B cell (primary cell): ENCODE measurements around the gene PLA2G3. TPM values are rescaled to one million over a fixed set of nuclear protein-coding genes. Genes with fewer than 3 reads are reported as not detected.

Experiments used
- ATAC-seq: fragments of 200-7000 bp; cut with Tn5 transposase; one replicate; pipeline ENCODE4 v1.10.0; 2021; ENCODE audit warnings: low read depth, mild to moderate bottlenecking, moderate number of reproducible peaks, moderate library complexity
- CTCF ChIA-PET: fragments of 350-600 bp; sonication (Branson Sonifier 250); formaldehyde crosslinking; loops from one replicate; lab custom pipeline; 2021; ENCODE audit warnings: antibody characterized with exemption, inconsistent platforms; lab: Charles Lee
- POLR2A ChIA-PET: fragments of 350-600 bp; sonication (Branson Sonifier 250); formaldehyde crosslinking; loops from one replicate; lab custom pipeline; 2021; ENCODE audit warnings: antibody characterized with exemption; lab: Charles Lee
- DNase-seq: peaks from one replicate; pipeline ENCODE4 v3.0.0; 2013
- H2AFZ ChIP-seq: 2 replicates; pipeline ENCODE4 v1.6.1; 2012; ENCODE audit warnings: mild to moderate bottlenecking, low read depth, low read length; ENCODE audit not compliant: insufficient read depth, poor library complexity, severe bottlenecking
- H3K27ac ChIP-seq, 2 donors: 1 replicate in 1 of 2; 2 replicates in 1 of 2; pipeline ENCODE4 v1.5.1; 2012 to 2013; ENCODE audit warnings: low read length in 2 of 2, mild to moderate bottlenecking in 2 of 2, moderate library complexity in 1 of 2
- H3K27me3 ChIP-seq, 4 experiments: fragments of 200-600 bp in 1 of 4; sonication (generic) in 1 of 4; replicated peaks in 1 of 4; 1 replicate in 2 of 4; 2 replicates in 2 of 4; pipeline versions ENCODE4 v1.6.1 to v1.7.0; 2013 to 2016; ENCODE audit warnings: low read length in 3 of 4, mild to moderate bottlenecking in 2 of 4, mixed read lengths in 1 of 4, moderate library complexity in 1 of 4; ENCODE audit not compliant: insufficient read depth in 4 of 4, control insufficient read depth in 3 of 4; ENCODE audit errors: control extremely low read depth in 1 of 4
- H3K36me3 ChIP-seq, 2 experiments: replicated peaks in 1 of 2; 1 replicate in 1 of 2; 2 replicates in 1 of 2; pipeline versions ENCODE4 v1.6.1 to v1.7.1; 2013; ENCODE audit warnings: low read length in 1 of 2; ENCODE audit not compliant: insufficient read depth in 2 of 2, control insufficient read depth in 1 of 2; ENCODE audit errors: control extremely low read depth in 1 of 2, extremely low read depth in 1 of 2
- H3K4me1 ChIP-seq, 2 donors: fragments of 200-600 bp in 1 of 2; sonication (generic) in 1 of 2; 1 replicate in 1 of 2; 2 replicates in 1 of 2; pipeline versions ENCODE4 v1.5.1 to v1.6.1; 2013 to 2017; ENCODE audit warnings: low read length in 2 of 2; ENCODE audit not compliant: control insufficient read depth in 2 of 2, insufficient read depth in 2 of 2
- H3K4me2 ChIP-seq: replicated peaks from 2 replicates; pipeline ENCODE3; 2012; ENCODE audit warnings: mild to moderate bottlenecking, low read depth, low read length; ENCODE audit not compliant: poor library complexity, severe bottlenecking
- H3K4me3 ChIP-seq, 5 experiments: fragments of 200-600 bp in 1 of 5; sonication (generic) in 1 of 5; 1 replicate in 3 of 5; 2 replicates in 2 of 5; pipeline versions ENCODE4 v1.5.1 to v1.7.0; 2011 to 2016; ENCODE audit warnings: low read length in 4 of 5, mild to moderate bottlenecking in 4 of 5, low read depth in 2 of 5, control low read depth in 1 of 5, moderate library complexity in 1 of 5; ENCODE audit not compliant: insufficient read depth in 1 of 5; ENCODE audit errors: control extremely low read depth in 1 of 5, extremely low read depth in 1 of 5
- H3K79me2 ChIP-seq: fragments of 200-600 bp; sonication (generic); one replicate; pipeline ENCODE4 v1.6.0; 2016; ENCODE audit warnings: low read length; ENCODE audit not compliant: control insufficient read depth, insufficient read depth
- H3K9ac ChIP-seq: fragments of 200-600 bp; sonication (generic); 2 replicates; pipeline ENCODE4 v1.6.1; 2017; ENCODE audit warnings: mild to moderate bottlenecking, low read length, moderate library complexity
- H3K9me3 ChIP-seq, 3 donors: one replicate each; pipeline versions ENCODE4 v1.6.1 to v1.7.1; 2013; ENCODE audit warnings: low read length in 2 of 3; ENCODE audit not compliant: control insufficient read depth in 2 of 3, insufficient read depth in 1 of 3; ENCODE audit errors: control extremely low read depth in 1 of 3
- H4K20me1 ChIP-seq: 2 replicates; pipeline ENCODE4 v1.6.0; 2012; ENCODE audit warnings: mild to moderate bottlenecking, low read length; ENCODE audit not compliant: insufficient read depth, control insufficient read depth, poor library complexity, severe bottlenecking
- H3K27ac Mint-ChIP-seq: one replicate; pipeline ENCODE4 v1.8.0; 2021; ENCODE audit warnings: mixed read lengths
- H3K27me3 Mint-ChIP-seq: one replicate; pipeline ENCODE4 v1.8.0; 2021; ENCODE audit warnings: mixed read lengths
- H3K4me1 Mint-ChIP-seq: one replicate; pipeline ENCODE4 v1.8.0; 2021; ENCODE audit warnings: mixed read lengths
- H3K4me3 Mint-ChIP-seq: one replicate; pipeline ENCODE4 v1.8.0; 2021; ENCODE audit warnings: mixed read lengths
- H3K9me3 Mint-ChIP-seq: one replicate; pipeline ENCODE4 v1.8.0; 2022; ENCODE audit warnings: mixed read lengths; ENCODE audit not compliant: insufficient read depth
- EZH2 ChIP-seq: IDR thresholded peaks from 2 replicates; pipeline ENCODE4 v1.6.1; 2012; ENCODE audit warnings: borderline replicate concordance, low read depth, mild to moderate bottlenecking, moderate library complexity, low read length; ENCODE audit not compliant: insufficient read depth, poor library complexity, severe bottlenecking
- WGBS: methylation state at CpG from one replicate; pipeline ENCODE4 v1.1.5; 2013; ENCODE audit warnings: missing lambda C conversion rate; ENCODE audit not compliant: insufficient coverage; 5-methylcytosine and 5-hydroxymethylcytosine counted together
- intact Hi-C: fragments of 100-400 bp; cut with micrococcal nuclease; formaldehyde crosslinking; loops from one replicate; pipeline ENCODE4 v1.10.0; 2022
- polyA plus RNA-seq: library from polyadenylated mRNA; depleted of rRNA; stranded (reverse); fragments of >200 nt; gene quantifications from 2 replicates; pipeline ENCODE4 v1.2.3, GENCODE V29; 2012
- total RNA-seq, 2 donors: library from RNA; stranded (reverse); fragments of 120-200 nt in 1 of 2; gene quantifications; 1 replicate in 1 of 2; 2 replicates in 1 of 2; pipeline versions ENCODE4 v1.2.3 to v1.2.4, GENCODE V29; 2013 to 2022
- TF ChIP-seq, protein P1 (sequence below): fragments of 200-600 bp; IDR thresholded peaks from one replicate; pipeline ENCODE4 v1.8.0; 2022; ENCODE audit warnings: antibody characterized with exemption, mild to moderate bottlenecking

Gene PLA2G3
- total and polyA plus RNA-seq, 2 donors (not counting 1 experiment from before 2014, with no cell fraction given): not detected

DNA sequence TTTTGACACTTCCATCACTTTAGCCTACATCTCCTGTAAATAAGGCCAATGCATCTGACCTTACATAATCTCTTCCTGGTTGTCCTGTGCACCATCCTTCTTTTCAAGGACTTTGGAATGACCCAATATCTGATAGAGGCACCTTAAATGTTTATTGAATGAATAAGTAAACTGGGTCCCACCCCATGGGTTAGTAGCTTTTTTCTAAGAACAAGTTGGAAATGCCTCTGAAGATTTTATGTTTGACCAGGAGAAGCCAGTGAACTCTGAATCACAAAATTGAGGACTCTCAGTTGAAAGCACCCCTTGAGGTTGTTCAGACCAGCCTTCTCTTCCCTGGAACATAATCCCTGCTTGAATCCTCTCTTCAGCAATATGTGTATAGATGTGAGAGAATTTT, 21.1 kb upstream of the PLA2G3 start:
- Histone ChIP-seq H3K27me3 (no peaks in the 10 kb centered on the region), H3K4me1 (peaks cover 19 to 24% of the 10 kb centered on the region in 2 donors), H4K20me1 (peaks cover 6% of the 10 kb centered on the region), H3K27ac (peak overlapping the region in 1 of 2 donors; percentile 83), H3K4me3 (no peak overlapping the region), H2AFZ (no peak overlapping the region), H3K9ac (no peak overlapping the region), H3K36me3 (peaks cover 0 to 5% of the 10 kb centered on the region in 2 experiments), H3K9me3 (no peaks in the 10 kb centered on the region), H3K4me2 (peak overlapping the region; percentile 71), H3K79me2 (peaks cover 40% of the 10 kb centered on the region)
- ChIA-PET POLR2A (interaction anchor here (0.6 kb wide), 1 partner anchor 72 kb away, joined by 4 read pairs; no protein-coding TSS in a partner anchor), CTCF (interaction anchor here (1.8 kb wide), 1 partner anchor 76 kb away, joined by 6 read pairs; no protein-coding TSS in a partner anchor)
- TF ChIP-seq, protein P1, sequence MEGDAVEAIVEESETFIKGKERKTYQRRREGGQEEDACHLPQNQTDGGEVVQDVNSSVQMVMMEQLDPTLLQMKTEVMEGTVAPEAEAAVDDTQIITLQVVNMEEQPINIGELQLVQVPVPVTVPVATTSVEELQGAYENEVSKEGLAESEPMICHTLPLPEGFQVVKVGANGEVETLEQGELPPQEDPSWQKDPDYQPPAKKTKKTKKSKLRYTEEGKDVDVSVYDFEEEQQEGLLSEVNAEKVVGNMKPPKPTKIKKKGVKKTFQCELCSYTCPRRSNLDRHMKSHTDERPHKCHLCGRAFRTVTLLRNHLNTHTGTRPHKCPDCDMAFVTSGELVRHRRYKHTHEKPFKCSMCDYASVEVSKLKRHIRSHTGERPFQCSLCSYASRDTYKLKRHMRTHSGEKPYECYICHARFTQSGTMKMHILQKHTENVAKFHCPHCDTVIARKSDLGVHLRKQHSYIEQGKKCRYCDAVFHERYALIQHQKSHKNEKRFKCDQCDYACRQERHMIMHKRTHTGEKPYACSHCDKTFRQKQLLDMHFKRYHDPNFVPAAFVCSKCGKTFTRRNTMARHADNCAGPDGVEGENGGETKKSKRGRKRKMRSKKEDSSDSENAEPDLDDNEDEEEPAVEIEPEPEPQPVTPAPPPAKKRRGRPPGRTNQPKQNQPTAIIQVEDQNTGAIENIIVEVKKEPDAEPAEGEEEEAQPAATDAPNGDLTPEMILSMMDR: no peak
- TF ChIP-seq EZH2: no peak
- Mint-ChIP-seq H3K9me3 (no peaks in the 10 kb centered on the region), H3K27ac (peak overlapping the region; percentile 95), H3K27me3 (no peaks in the 10 kb centered on the region), H3K4me3 (peak overlapping the region; percentile 95), H3K4me1 (peaks cover 39% of the 10 kb centered on the region)
- ATAC-seq (no peak), DNase-seq (no peak)
- intact Hi-C loops: loop anchor here (5.0 kb wide), 2 partner anchors 131 to 591 kb away; partner anchors contain the start of genes DEPDC5, PIK3IP1 and PRR14L

DNA sequence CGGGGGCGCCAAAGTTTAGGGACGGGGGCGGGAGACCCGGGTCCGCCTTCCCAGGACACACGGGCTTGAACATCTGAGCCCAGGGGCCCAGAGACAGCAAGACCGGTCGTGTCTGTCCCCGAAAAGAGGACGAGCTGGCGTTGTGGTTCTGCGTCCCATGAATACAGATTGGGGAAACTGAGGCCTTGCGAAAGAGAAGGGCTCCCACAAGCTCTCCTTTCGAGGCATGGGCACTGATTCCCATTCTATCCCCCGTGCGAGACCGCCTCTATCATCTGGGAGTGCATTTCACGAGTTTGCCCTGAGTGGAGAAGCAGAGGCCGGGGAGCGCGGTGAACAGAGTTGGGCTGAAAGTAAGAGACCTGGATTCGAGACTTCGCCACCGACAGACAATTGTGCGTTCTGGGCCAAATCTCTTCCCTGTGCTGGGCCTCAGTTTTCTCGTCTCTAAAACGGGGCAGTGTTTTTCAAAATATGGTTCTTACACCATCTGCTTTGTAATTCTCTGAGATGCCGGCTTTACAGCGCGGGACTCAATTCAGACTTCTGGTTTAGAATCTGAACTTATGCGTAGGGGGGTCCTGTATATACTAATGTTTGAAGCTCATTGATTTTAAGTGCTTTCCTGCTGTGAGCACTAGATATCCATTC, 20.1 kb upstream of the PLA2G3 start:
- Histone ChIP-seq H3K4me3 (peak overlapping the region; percentile 65 to 81 (median 74)), H4K20me1 (peaks cover 3% of the 10 kb centered on the region), H3K27me3 (peaks cover 0 to 2% (median 0%) of the 10 kb centered on the region in 4 experiments), H2AFZ (peak overlapping the region; percentile 95), H3K36me3 (peaks cover 0 to under 1% of the 10 kb centered on the region in 2 experiments), H3K4me1 (peaks cover 19 to 24% of the 10 kb centered on the region in 2 donors), H3K9ac (peak overlapping the region; percentile 73), H3K9me3 (no peaks in the 10 kb centered on the region), H3K79me2 (peaks cover 31% of the 10 kb centered on the region), H3K4me2 (peak overlapping the region; percentile 71), H3K27ac (peak overlapping the region; percentile 82 to 83)
- 3% methylated on average over 31 of the region's 32 CpGs for WGBS
- no peaks in the 10 kb centered on the region for H3K27me3 Mint-ChIP-seq
- H3K9me3 Mint-ChIP-seq: no peaks in the 10 kb centered on the region
- POLR2A ChIA-PET: interaction anchor here (0.9 to 1.1 kb wide), 3 partner anchors 76 to 191 kb away, joined by 3 to 6 read pairs (median 5); partner anchors contain the start of genes PIK3IP1 and TUG1
- intact Hi-C loops: loop anchor here (1.0 to 5.0 kb wide), 6 partner anchors 52 to 592 kb away; partner anchors contain the start of genes DEPDC5, LIMK2, PIK3IP1 and PRR14L
- peak; percentile 29 for ATAC-seq
- H3K4me1 Mint-ChIP-seq: peaks cover 33% of the 10 kb centered on the region
- H3K27ac Mint-ChIP-seq: peak overlapping the region; percentile 95
- CTCF ChIA-PET: interaction anchor here (1.1 to 1.8 kb wide), 2 partner anchors 51 to 75 kb away, joined by 4 to 6 read pairs; partner anchors contain the start of gene LIMK2
- H3K4me3 Mint-ChIP-seq: peak overlapping the region; percentile 95
- no peak for TF ChIP-seq EZH2
- TF ChIP-seq, protein P1: no peak
- DNase-seq: no peak
